Glomerular endothelial cell (primary cell): ENCODE data around the gene LY86. TPM values are rescaled to one million over a fixed set of nuclear protein-coding genes. Genes with fewer than 3 reads are reported as not detected.

Source experiments
- DNase-seq: peaks from one replicate; pipeline ENCODE4 v3.0.0-alpha.2; 2011; ENCODE audit warnings: low read depth, low spot score; ENCODE audit errors: extremely low read depth
- total RNA-seq: library from RNA; depleted of rRNA; stranded (reverse); fragments of >200 nt; gene quantifications from 2 replicates; pipeline ENCODE4 v1.2.3, GENCODE V29; 2015

Gene LY86
- total RNA-seq, 1 donor from 2014 or later: not detected

- no peak for DNase-seq
Measured at GRCh38 chr6:6676910-6677441, 88.5 kb downstream of the LY86 start.

DNA sequence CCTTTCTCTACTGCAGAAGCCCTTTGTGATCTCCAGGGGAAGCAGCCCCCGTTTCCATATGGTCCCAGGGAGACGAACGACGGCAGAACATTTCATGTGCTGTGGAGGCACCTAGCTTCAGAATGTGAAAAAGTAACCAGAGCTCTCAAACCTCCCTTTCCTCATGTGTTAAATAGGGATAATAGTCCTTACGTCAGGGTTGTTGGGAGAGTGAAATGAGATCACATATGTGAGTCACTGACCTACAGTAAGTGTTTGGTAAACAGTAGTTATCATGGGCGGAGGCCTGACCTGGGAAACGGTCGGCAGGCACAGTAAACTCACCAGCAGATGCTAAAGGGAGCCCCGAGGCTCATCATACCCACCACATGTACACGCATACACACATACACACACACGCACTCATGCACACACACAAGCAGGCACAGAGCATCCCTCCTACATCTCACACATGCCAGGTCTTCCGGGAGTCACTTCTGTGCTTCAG lies 89.7 kb downstream of the LY86 start:
- DNase-seq: no peak

DNA sequence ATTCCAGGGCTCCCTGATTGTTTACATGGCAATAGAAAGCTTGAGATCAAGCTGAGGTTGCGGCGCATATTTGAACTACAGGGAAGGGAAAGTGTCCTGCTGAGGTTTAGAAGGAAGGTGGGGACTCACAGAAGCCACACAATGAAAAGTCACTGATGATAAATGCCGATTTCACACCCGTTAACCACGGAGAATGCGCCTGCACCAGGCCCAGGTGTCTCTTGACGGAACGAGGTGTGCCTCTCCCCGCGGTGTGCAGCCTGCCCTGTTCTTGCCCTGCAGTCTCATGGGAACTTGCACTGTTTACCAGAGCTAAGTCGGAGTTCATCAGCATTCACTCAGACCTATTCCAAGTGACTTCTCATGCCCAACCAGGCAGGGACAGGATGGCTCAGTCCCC lies 90.3 kb downstream of the LY86 start:
- no peak for DNase-seq

DNA sequence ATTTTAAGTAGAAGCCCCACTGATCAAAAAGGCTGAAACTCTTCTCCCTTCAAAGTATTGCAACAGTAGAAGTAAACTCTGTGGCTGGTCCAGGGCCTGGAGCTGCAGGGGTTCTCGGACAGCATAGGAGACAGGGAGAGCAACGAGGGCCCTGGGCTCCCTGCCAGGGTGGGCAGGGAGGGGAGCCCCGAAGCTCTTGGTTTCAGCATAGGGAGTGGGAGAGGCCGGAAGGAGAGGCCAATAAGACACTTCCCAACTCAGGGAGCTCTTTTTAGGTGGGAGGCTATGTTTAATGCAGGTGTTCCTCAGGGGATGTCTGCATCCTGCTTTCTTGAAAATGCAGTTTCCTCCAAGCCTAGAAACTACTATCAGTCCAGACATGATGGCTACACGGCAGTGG lies 91.1 kb downstream of the LY86 start:
- no peak for DNase-seq

- DNase-seq: no peak
Measured at GRCh38 chr6:6680526-6680925, 92.0 kb downstream of the LY86 start.

- DNase-seq: no peak
Measured at GRCh38 chr6:6681075-6681849, 92.7 kb downstream of the LY86 start.

DNA sequence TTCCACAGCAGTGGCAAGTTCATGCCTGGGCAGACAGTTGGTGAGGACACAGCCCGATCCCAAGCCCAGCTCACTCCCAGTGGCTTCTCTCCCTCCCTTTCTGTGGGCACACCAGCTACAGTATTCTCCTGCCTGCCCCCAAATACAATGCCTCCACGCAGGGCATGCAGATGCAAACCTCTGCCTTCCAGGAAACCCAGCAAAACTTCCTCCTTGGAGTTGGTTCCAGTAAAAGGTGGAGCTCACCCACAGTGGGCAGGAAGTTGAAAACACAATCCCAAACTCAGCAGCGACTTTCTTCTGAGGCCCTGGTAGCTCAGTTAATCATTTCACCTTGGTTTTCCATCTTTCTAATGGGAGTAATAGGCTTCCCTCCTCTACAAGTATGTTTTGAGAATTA lies 93.7 kb downstream of the LY86 start:
- no peak for DNase-seq

DNA sequence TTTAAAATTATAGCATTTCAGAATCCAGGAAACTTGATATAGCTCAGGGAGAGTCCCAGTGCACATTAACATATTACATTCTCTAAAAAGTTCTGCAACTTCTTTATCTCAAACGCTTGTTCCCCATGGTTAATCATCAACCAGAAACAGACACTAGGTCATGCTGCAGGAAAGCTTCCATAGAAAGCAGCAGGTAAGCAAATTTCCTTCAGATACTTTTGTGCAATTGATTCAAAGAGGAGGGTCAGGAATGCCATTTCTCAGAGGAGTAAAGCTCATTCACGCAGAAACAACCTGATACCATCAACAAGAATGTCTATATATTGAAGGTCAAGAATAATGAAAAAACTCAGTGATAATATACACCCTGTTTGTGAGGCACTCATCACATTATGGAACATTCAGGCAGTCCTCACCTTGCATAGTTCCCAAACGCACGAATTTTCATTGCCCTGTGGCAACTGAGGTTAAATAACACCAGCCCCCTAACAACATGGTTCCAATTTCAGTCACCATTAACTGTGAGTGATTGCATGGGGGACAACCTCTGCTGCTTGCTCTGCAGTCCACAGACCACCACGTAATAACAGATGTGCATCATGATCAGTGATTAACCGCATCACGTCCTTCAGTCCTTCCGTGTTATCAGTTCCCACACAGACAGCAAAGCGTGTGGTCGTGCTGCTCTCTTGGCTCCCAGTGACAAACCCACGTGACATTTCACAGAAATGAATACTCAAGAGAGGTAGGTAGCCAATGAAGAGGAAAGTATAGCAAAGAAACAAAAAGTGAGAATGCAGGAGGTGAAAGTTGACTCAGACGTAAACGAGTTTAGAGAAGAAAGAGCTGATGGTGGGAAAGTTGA lies 95.7 kb downstream of the LY86 start:
- no peak for DNase-seq

GRCh38 chr6:6685249-6686040 lies 96.9 kb downstream of the LY86 start:
- no peak for DNase-seq

DNA sequence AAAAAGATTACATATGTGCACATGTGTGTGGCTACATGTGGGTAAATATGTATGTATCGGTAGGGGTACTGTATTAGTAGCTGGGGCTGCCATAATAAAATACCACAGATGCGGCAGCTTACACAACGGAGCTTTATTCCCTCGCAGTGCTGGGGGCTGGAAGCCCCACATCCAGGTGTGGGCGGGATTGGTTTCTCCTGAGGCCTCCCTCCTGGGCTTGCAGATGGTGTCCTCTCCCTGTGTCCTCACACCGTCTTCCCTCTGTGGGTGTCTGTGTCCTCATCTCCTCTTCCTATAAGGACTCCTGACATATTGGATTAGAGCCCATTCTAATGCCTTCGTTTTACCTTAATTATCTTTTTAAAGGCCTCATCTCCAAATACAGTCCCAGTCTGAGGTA lies 97.7 kb downstream of the LY86 start:
- DNase-seq: no peak

GRCh38 chr6:6686748-6687601 lies 98.5 kb downstream of the LY86 start:
- peak; percentile 88 for DNase-seq

DNA sequence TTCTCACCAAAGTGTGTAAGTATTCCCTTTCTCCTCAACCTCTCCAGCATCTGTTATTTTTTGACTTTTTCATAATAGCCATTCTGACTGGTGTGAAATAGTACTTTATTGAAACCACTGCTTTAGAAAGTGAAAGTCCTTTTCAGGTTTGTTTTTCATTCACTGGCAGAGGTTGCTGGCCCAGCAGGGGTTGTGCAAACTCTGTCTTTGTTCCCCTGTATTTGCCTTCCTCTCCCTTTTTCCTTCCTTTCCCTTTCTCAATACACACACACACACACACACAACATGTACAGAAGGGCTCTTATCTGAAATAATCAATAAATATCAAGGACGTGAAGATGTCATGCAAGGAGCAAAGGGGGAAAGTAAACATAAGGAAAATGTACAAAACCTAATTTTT lies 99.8 kb downstream of the LY86 start:
- no peak for DNase-seq

DNA sequence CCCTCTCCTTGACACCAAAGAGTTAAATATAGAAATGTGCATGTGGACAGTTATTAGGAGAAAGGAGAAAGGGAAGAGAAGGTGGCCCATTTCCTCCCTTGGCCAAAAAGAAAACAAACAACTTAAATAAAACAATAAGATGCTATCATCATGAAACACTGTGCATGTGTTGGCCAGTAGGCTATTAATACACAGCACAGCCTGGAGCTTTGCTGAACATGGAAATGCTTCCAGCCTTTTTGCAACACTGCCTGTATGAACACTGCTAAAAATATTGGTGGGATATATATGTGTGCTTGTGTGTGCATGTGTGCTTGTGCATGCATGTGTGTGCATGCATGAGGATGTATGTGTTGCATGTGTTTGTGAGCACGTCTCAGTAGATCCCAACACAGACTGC lies 100.4 kb downstream of the LY86 start:
- no peak for DNase-seq

GRCh38 chr6:6689400-6690143 lies 101.1 kb downstream of the LY86 start:
- no peak for DNase-seq

- DNase-seq: no peak
Measured at GRCh38 chr6:6690144-6690483, 101.6 kb downstream of the LY86 start.

- no peak for DNase-seq
Measured at GRCh38 chr6:6694368-6694780, 105.9 kb downstream of the LY86 start.

DNA sequence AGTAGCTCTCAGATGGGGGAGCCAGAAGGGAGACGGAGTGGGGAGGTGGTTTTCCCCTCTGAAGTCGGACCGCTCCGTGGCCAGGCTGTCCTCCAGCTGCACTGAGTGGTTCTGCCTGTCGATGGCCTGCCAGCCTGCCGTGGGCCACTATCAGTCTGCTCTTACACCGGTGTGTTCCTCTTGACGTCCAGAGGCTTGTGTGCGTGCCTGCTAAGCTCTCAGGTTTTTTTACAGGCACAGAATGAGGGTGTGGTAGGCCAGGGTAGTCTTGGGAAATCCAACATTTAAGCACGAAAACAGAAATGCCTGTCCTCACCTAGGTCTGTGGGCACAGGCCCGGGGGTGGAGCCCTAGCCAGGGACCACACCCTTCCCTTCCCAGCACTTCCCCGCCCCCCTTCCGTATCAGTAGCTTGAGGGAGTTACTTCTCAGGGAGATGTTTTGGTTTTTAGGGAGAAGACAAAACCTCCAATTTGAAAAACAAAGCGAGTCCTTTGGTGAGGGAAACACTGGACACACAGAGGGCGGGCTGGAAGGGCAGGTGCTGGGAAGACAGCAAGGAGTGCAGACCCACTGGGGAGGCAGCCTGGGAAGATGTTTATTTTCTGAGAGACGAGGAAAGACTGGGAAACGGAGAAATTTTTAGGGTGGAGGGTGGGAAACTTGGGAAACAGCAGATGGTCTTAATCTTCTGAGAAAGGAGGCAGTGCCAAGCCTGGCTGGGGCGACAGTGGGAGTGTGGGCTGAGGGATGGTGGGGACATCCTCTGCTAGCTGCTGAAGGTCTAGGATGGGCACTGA lies 106.5 kb downstream of the LY86 start:
- DNase-seq: no peak

DNA sequence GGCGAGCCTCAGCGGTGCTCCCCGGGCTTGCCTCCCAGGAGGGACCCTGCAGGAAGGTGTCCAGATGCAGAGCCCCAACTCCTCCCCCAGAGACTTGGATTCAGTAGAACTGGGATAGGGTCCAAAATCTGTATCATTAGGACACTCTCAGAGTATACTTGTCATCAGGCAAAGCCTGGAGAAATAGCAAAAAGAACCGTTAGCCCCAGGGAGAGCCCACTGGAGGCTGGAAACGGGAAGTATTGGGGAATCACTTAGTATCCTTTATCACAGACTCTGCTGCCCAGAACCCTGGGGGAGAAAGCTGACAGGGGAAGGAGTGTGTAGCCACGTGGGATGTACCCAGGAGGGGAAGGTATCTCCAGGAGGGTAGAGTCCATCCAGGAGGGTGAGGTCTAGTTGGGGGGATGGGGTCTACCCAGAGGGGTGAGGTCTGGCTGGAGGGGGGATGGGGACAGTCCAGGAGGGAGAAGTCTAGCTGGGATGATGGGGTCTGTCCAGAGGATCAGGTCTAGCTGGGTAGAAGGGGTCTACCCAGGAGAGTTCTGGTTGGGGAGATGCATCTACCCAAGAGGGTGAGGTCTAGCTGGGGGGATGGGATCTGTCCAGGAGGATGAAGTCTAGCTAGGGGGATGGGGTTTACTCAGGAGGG lies 107.2 kb downstream of the LY86 start:
- DNase-seq: no peak
